NCI-H146 treated with DMSO at 0.1 percent for 48 hours (cell line): Measurements from ENCODE around the gene SGPL1.
A peak's percentile ranks its signal among the peaks of the same experiment; 100 is the strongest.
"Not testable (repeated sequence)": the region's sequence is repeated elsewhere in the genome, so short reads cannot be mapped to it uniquely, and the experiment has no call there.

Experiments used
- DNase-seq: peaks from one replicate; lab custom pipeline; 2025; ENCODE audit not compliant: unreplicated experiment; lab: John Stamatoyannopoulos, UW

Gene SGPL1

DNA sequence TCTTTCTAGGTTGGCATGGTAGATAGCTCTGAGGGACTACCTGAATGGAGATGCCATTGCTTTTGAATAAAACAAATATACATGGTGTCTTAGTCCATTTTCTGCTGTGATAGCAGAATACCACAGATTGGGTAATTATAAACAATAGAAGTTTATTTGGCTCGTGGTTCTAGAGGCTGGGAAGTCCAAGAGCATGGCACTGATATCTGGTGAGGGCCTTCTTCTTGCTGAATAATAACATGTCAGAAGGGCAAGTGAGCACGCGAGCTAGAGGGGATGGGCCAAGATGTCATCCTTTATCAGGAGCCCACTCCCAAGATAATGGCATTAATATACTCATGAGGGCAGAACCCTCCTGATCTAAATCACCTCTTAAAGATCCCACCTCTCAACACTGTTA is 21.9 kb downstream of the SGPL1 start:
- DNase-seq = no peak

GRCh38 chr10:70838270-70838805 is 22.6 kb downstream of the SGPL1 start:
- no peak for DNase-seq

- DNase-seq = no peak
These were observed 25.1 kb downstream of the SGPL1 start for GRCh38 chr10:70840836-70841235.

- DNase-seq = no peak
These were observed 27.6 kb downstream of the SGPL1 start for GRCh38 chr10:70843333-70843732.

DNA sequence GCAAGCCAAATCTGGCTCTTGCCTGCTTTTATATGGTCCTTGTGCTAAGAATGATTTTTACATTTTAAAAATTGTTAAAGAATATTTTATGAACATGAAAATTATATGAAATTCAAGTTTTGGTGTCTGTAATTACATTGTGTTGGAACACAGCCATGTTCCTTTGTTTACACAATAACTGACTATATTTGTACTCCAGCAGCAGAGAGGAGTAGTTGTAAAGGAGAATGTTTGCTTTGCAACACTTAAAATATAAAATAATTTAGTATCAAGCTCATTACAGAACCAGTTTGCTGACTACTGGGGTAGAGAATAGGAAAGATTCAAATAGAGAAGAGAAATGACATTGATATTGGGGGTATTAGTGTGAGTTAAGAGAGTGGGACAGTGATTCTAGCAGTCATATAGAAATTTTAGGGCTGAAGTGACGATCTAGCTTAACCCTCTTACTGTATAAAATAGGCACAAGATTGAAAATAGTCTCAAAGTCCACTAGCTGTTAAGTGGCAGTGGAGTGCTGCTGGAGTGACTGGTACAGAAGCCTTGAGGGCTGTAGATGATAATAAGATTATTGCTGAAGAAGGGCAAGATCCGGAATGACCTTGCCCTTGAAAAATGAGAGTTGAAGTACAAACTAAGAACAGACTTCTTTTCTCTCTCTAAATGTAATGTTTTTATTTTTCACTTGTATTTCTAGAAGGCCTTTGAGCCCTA is 28.2 kb downstream of the SGPL1 start:
- peak; percentile 21 for DNase-seq

- DNase-seq = no peak
These were observed 29.5 kb downstream of the SGPL1 start for GRCh38 chr10:70845256-70845655.

GRCh38 chr10:70845816-70846215 is 30.1 kb downstream of the SGPL1 start:
- DNase-seq = no peak

GRCh38 chr10:70846795-70847194 is 31.0 kb downstream of the SGPL1 start:
- DNase-seq = no peak

- DNase-seq = no peak
These were observed 32.1 kb downstream of the SGPL1 start for GRCh38 chr10:70847659-70848360.

DNA sequence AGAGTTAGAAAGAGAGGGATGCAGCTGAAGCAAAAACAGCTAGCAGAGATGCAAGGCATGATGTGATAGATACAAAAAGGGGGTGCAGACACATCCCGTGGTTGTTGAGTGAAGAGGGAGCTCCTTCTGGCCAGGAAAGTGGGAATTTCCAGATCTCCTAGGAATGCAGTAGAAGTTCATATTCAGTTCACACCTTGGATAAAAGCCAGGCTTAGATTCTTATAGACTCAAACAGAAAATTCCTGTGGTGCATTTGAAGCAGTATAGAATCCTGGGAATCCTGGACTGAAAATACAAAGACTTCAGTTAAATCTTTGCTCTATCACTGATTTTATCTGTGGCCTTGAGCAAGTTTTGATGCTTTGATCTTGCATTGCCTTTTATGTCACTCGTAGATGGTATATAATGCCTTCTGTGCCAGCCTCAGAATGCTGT is 33.9 kb downstream of the SGPL1 start:
- no peak for DNase-seq

GRCh38 chr10:70850097-70850496 is 34.3 kb downstream of the SGPL1 start:
- no peak for DNase-seq

DNA sequence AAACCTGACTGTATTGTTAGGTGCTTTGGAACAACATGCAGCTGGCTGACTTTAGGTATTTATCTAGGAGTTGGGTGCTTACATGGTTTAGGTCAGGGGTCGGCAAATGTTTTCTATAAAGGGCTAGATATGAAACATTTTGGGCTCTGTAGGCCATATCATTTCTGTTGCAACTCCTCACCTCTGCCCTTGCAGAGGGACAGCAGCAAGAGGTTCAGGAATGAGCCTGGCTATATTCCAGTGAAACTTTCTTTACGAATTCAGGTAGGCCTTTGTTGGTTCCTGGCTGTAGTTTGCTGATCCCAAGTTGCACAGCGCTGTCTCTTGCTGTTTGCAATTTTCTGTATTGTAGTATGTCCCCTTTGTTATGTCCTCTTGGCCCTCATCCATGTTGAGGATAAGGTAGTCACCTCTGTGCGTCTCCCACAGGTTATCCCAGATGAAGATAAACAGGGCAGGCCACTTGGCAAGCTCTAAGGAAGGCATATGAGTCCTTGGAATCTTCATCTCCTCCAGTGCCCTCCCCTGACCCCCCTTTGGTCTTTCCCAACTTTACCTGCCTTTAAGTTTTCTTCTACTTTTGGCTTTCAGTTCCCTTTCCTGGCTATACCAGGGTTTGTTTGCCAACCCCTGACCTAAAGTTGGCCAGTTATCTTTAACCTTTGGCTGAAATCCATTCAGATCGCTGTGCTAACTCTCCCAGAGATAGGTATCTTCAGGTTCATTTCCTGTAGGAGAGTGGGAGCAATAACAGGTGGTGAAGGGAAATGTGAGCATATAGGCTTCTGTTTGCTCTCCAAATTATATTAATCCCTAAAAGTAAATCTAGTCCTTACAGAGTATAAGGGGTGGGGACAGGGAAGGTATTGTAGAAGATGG is 36.1 kb downstream of the SGPL1 start:
- DNase-seq = peak; percentile 44

DNA sequence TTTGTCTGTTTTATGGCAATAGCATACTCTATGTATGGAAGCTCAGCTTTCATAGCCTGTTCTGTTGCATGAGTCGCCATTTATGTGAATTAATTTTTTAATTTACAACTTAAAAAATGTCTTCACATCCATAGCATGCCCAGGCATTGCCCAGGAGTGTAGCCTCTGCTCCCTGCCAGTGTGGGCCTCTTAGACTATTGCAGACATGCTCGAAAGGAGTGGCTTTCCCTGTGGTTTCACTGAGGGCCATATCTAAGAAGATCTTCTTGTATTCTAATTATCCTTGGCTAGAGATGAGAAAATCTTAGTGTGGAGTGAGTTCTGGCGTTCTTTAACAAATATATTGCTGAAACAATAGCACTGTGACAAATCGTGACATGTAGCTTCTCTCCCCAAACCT is 37.3 kb downstream of the SGPL1 start:
- no peak for DNase-seq

GRCh38 chr10:70853457-70853856 is 37.7 kb downstream of the SGPL1 start:
- no peak for DNase-seq

- no peak for DNase-seq
These were observed 40.7 kb downstream of the SGPL1 start for GRCh38 chr10:70856454-70856853.

- no peak for DNase-seq
These were observed 43.0 kb downstream of the SGPL1 start for GRCh38 chr10:70858759-70859158.

- DNase-seq = not testable (repeated sequence)
These were observed 45.9 kb downstream of the SGPL1 start for GRCh38 chr10:70861495-70862197.

GRCh38 chr10:70863470-70864160 is 47.9 kb downstream of the SGPL1 start:
- DNase-seq = no peak

DNA sequence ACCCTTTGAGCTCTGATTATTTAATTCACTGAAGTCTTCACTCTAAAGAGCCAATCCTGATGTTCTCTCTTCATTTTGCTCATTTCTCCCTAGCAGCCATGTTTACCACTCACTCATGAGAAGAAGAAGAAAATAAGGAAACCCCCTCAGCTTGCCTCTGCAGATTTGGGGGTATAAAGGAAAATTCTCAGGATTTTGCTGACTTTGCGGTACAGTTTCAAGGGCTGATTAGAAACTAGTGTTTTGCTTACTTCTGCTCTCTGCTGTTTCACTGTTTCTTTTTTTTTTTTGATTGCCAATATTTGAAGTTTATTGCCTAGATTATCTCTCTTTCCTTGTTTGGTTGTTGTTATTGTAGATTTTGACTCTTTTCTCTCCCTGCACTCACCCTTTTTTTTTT is 49.2 kb downstream of the SGPL1 start:
- DNase-seq = no peak

DNA sequence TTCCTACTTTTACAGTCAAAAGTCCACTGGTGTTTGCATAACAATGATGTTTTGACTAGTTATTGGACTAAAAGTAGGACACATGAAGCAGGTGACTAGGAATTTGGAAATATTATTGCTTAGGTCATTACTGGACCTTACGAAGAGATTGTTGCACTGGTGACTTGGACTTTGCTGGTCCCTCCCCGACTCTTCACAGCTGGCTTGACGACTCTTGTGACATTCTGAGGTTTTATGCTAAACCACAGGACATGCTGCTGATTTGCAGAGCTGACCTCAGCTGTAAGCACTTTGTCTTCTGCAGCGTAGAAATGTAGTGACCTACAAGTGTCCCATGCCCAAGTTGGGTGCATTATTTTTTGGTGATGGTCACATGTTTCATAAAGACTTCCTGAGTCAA is 50.7 kb downstream of the SGPL1 start:
- DNase-seq = no peak
